Calu3 (cell line): ENCODE results near the gene SGMS2. TPM values are rescaled to one million over a fixed set of nuclear protein-coding genes. Genes with fewer than 3 reads are reported as not detected.

Experiments
- BruUV-seq: library from RNA; stranded (reverse); fragments of 400-500 nt; replicated peaks from 2 replicates; lab custom pipeline; 2021; lab: Mats Ljungman, UMichigan
- CTCF ChIA-PET: fragments of 300-600 bp; sonication (Branson Sonifier 250); formaldehyde crosslinking; loops from one replicate; lab custom pipeline; 2022; ENCODE audit warnings: antibody characterized with exemption; lab: Charles Lee
- DNase-seq: peaks from one replicate; pipeline ENCODE4 v3.0.0; 2022
- H3K27ac Mint-ChIP-seq: one replicate; pipeline ENCODE4 v1.8.0; 2022; ENCODE audit warnings: mixed read lengths; ENCODE audit not compliant: unreplicated experiment
- H3K27me3 Mint-ChIP-seq: one replicate; pipeline ENCODE4 v1.8.0; 2022; ENCODE audit warnings: mixed read lengths; ENCODE audit not compliant: unreplicated experiment
- H3K36me3 Mint-ChIP-seq: one replicate; pipeline ENCODE4 v1.8.0; 2022; ENCODE audit warnings: mild to moderate bottlenecking, moderate library complexity, mixed read lengths; ENCODE audit not compliant: insufficient read depth, unreplicated experiment
- H3K4me1 Mint-ChIP-seq: one replicate; pipeline ENCODE4 v1.8.0; 2022; ENCODE audit warnings: mild to moderate bottlenecking, low read depth, mixed read lengths; ENCODE audit not compliant: unreplicated experiment
- H3K4me3 Mint-ChIP-seq: one replicate; pipeline ENCODE4 v1.8.0; 2022; ENCODE audit warnings: mild to moderate bottlenecking, low read depth, moderate library complexity, mixed read lengths; ENCODE audit not compliant: unreplicated experiment
- H3K9me3 Mint-ChIP-seq: one replicate; pipeline ENCODE4 v1.8.0; 2022; ENCODE audit warnings: low read depth, mixed read lengths; ENCODE audit not compliant: unreplicated experiment
- intact Hi-C: fragments of 100-400 bp; cut with micrococcal nuclease; formaldehyde crosslinking; loops from one replicate; pipeline ENCODE4 v1.10.0; 2022; ENCODE audit not compliant: unreplicated experiment
- total RNA-seq: library from RNA; stranded (reverse); gene quantifications from 2 replicates; pipeline ENCODE4 v1.2.3, GENCODE V29; 2022
- TF ChIP-seq, protein P1 (sequence below): fragments of 200-600 bp; IDR thresholded peaks from one replicate; pipeline ENCODE4 v1.8.0; 2022; ENCODE audit warnings: antibody characterized with exemption; ENCODE audit not compliant: unreplicated experiment

SGMS2 gene
- total RNA-seq, 1 experiment from 2014 or later = 67.2 TPM

GRCh38 chr4:107896158-107896645 is 71.5 kb downstream of the SGMS2 start:
- TF ChIP-seq, protein P1, sequence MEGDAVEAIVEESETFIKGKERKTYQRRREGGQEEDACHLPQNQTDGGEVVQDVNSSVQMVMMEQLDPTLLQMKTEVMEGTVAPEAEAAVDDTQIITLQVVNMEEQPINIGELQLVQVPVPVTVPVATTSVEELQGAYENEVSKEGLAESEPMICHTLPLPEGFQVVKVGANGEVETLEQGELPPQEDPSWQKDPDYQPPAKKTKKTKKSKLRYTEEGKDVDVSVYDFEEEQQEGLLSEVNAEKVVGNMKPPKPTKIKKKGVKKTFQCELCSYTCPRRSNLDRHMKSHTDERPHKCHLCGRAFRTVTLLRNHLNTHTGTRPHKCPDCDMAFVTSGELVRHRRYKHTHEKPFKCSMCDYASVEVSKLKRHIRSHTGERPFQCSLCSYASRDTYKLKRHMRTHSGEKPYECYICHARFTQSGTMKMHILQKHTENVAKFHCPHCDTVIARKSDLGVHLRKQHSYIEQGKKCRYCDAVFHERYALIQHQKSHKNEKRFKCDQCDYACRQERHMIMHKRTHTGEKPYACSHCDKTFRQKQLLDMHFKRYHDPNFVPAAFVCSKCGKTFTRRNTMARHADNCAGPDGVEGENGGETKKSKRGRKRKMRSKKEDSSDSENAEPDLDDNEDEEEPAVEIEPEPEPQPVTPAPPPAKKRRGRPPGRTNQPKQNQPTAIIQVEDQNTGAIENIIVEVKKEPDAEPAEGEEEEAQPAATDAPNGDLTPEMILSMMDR = no peak
- Mint-ChIP-seq H3K36me3 (peaks cover 7% of the 10 kb centered on the region), H3K27me3 (no peaks in the 10 kb centered on the region), H3K4me3 (peak overlapping the region; percentile 43), H3K27ac (peak overlapping the region; percentile 91), H3K9me3 (no peaks in the 10 kb centered on the region), H3K4me1 (peaks cover 39% of the 10 kb centered on the region)
- CTCF ChIA-PET = interaction anchor here (0.8 to 1.5 kb wide), 2 partner anchors 72 to 1438 kb away, joined by 3 to 5 read pairs; partner anchors contain the start of gene SGMS2
- DNase-seq = peak; percentile 52
- no TSS peak for BruUV-seq
- intact Hi-C loops = loop anchor here (5.0 kb wide), 2 partner anchors 34 to 69 kb away; no protein-coding TSS in a partner anchor

DNA sequence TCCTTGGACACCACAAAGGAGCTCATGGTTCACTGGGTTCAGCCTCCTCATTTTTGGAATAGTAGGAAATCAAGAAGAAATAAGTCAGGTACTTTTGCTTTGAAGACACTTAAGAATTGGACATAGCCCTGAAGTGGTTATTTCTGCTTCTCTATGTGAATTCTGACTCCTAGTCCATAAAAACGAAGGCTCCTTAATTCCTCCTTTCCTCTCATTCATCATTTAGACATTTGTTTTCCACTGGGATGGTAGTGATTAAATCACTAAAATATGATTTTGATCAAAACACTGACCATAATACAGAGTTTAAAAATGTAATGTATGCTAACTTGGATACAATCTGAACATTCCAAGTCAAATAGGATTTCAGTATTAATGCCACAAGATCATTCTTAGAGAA is 71.9 kb downstream of the SGMS2 start:
- H3K9me3 Mint-ChIP-seq = no peaks in the 10 kb centered on the region
- no peaks in the 10 kb centered on the region for H3K27me3 Mint-ChIP-seq
- CTCF ChIA-PET = interaction anchor here (0.8 to 1.5 kb wide), 2 partner anchors 72 to 1438 kb away, joined by 3 to 5 read pairs; partner anchors contain the start of gene SGMS2
- BruUV-seq = TSS peak; percentile 68
- DNase-seq = no peak
- peaks cover 9% of the 10 kb centered on the region for H3K36me3 Mint-ChIP-seq
- peak overlapping the region; percentile 43 for H3K4me3 Mint-ChIP-seq
- peak overlapping the region; percentile 91 for H3K27ac Mint-ChIP-seq
- H3K4me1 Mint-ChIP-seq = peaks cover 39% of the 10 kb centered on the region
- intact Hi-C loops = loop anchor here (5.0 kb wide), 2 partner anchors 34 to 69 kb away; no protein-coding TSS in a partner anchor
- TF ChIP-seq, protein P1 = no peak

GRCh38 chr4:107897823-107898222 is 73.1 kb downstream of the SGMS2 start:
- no peaks in the 10 kb centered on the region for H3K27me3 Mint-ChIP-seq
- CTCF ChIA-PET = no interaction called here
- BruUV-seq = no TSS peak
- H3K36me3 Mint-ChIP-seq = peaks cover 13% of the 10 kb centered on the region
- TF ChIP-seq, protein P1 = no peak
- no peak overlapping the region for H3K4me3 Mint-ChIP-seq
- H3K9me3 Mint-ChIP-seq = no peaks in the 10 kb centered on the region
- intact Hi-C loops = loop anchor here (5.0 kb wide), 2 partner anchors 36 to 71 kb away; no protein-coding TSS in a partner anchor
- H3K4me1 Mint-ChIP-seq = peaks cover 47% of the 10 kb centered on the region
- no peak for DNase-seq
- peak overlapping the region; percentile 91 for H3K27ac Mint-ChIP-seq

DNA sequence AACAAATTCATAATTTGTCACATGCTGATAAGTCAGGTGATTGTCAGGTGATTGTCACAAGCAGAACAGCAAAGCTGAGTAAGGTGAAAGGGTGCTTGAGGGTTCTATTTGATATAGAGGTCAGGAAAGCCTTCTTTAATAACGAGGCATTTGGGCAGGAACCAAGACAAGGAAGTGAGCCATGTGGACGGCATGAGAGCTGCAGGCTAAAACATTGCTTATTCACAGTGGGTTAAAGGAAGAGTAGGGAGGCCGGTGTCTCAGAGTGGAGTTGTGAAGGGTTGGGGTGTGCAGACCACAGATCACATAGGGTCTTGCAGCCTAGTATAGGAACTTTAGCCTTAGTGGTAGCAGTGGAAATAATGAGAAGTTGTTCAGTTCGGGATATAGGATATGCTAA is 75.3 kb downstream of the SGMS2 start:
- Mint-ChIP-seq H3K9me3 (peaks cover 2% of the 10 kb centered on the region), H3K27ac (peak overlapping the region; percentile 66), H3K36me3 (peaks cover 20% of the 10 kb centered on the region), H3K4me3 (no peak overlapping the region), H3K4me1 (peaks cover 27% of the 10 kb centered on the region), H3K27me3 (no peaks in the 10 kb centered on the region)
- TF ChIP-seq, protein P1 = no peak
- intact Hi-C loops = no loop called here
- no TSS peak for BruUV-seq
- DNase-seq = no peak
- CTCF ChIA-PET = no interaction called here
